Psoas muscle (tissue), 8 donors: Measurements from ENCODE around the gene STAU1. TPM values are rescaled to one million over a fixed set of nuclear protein-coding genes. Genes with fewer than 3 reads are reported as not detected.

Experiments used
- ATAC-seq, 4 donors: fragments of 200-7000 bp; cut with Tn5 transposase; one replicate each; pipeline ENCODE4 v1.9.1; 2020; ENCODE audit warnings: moderate library complexity in 3 of 4, mild to moderate bottlenecking in 2 of 4
- DNase-seq, 2 donors: peaks; one replicate each; pipeline ENCODE4 v3.0.0-alpha.2; 2020
- H3K27ac ChIP-seq: fragments of 200-600 bp; one replicate; pipeline ENCODE4 v1.8.0; 2022
- H3K27me3 ChIP-seq, 3 donors: fragments of 200-600 bp in 1 of 3; one replicate each; pipeline versions ENCODE4 v1.6.1 to v1.8.0; 2013 to 2022; ENCODE audit warnings: low read length in 2 of 3, mild to moderate bottlenecking in 2 of 3, moderate library complexity in 1 of 3; ENCODE audit not compliant: insufficient read depth in 3 of 3
- H3K36me3 ChIP-seq, 2 donors: fragments of 200-600 bp in 1 of 2; one replicate each; pipeline versions ENCODE4 v1.6.1 to v1.8.0; 2013 to 2022; ENCODE audit warnings: low read depth in 1 of 2, mild to moderate bottlenecking in 1 of 2, moderate library complexity in 1 of 2; ENCODE audit not compliant: insufficient read depth in 1 of 2
- H3K4me1 ChIP-seq: fragments of 200-600 bp; one replicate; pipeline ENCODE4 v1.8.0; 2022
- H3K4me3 ChIP-seq: fragments of 200-600 bp; one replicate; pipeline ENCODE4 v1.8.0; 2022; ENCODE audit warnings: mild to moderate bottlenecking
- H3K9me3 ChIP-seq: fragments of 200-600 bp; one replicate; pipeline ENCODE4 v1.8.0; 2022
- WGBS, 3 donors: extraction: QIAGEN DNeasy Blood & Tissue Kit; methylation state at CpG; one replicate each; pipeline versions ENCODE4 v1.1.6 to v1.1.7; 2013; 5-methylcytosine and 5-hydroxymethylcytosine counted together
- intact Hi-C, 2 donors: fragments of 100-400 bp; cut with DNase I; formaldehyde crosslinking; loops; one replicate each; pipeline versions ENCODE4 v1.11.0 to v1.14.2; 2022
- polyA plus RNA-seq, 3 donors: library from polyadenylated mRNA; stranded (reverse); fragments of 200-250 nt; gene quantifications; one replicate each; pipeline ENCODE4 v1.2.3, GENCODE V29; 2013
- total RNA-seq, 4 donors: library from RNA; stranded (reverse); fragmentation: NEBNext Ultra II Directional in 2 of 4; extraction: Animal tissue kit (Norgen Biotek cat#: 25700) in 2 of 4; gene quantifications; one replicate each; pipeline versions ENCODE4 v1.2.1 to v1.2.4, GENCODE V29; 2021 to 2023
- TF ChIP-seq, protein P1 (sequence below): fragments of 200-600 bp; IDR thresholded peaks from one replicate; pipeline ENCODE4 v1.8.0; 2022; ENCODE audit warnings: antibody characterized with exemption
- donor health status: healthy with polysubstance abuse.
- donor health status: DM: no; HTN: no; CAD: no; lungs with moderate emphysema.
- donor health status: Bipolar disorder and iron deficiency.
- donor health status: healthy.
- donor health status: DM: yes; HTN: yes; CAD: no.
- donor health status: DM: no; HTN: no; CAD: no.
- donor health status: DM: no; HTN: no; CAD: no.
- donor health status: DM: yes; HTN: yes; CAD: no.

The STAU1 gene
- total and polyA plus RNA-seq, 7 donors: 30.2 to 85.2 (median 58.8) TPM

DNA sequence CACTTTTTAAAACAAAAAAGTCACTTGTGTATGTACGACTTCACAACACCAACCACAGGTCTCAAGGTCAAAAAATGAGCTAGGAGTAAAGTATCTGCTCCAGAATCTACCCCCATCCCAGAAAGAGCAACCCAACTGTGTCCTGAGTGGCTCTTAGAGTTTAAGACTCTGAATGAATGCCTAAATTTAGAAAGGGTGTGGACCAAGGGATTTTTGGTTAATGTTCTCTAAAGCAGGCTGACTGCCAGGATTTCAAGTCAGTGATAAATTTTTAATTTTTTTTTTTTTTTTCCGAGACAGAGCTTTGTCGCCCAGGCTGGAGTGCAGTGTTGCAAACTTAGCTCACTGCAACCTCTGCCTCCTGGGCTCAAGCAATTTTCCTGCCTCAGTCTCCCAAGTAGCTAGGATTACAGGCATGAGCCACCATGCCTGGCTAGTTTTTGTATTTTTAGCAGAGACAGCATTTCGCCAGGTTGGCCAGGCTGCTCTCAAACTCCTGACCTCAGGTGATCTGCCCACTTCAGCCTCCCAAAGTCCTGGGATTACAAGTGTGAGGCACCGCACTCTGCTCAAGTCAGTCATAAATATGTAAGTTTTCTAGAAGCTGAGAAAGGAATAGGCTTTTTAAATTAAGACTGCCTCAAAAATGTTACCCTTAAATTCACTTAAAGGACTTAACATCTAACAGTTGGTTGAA is 20.2 kb downstream of the STAU1 start:
- Histone ChIP-seq H3K4me1 (peaks cover 30% of the 10 kb centered on the region), H3K27ac (no peak overlapping the region), H3K27me3 (no peaks in the 10 kb centered on the region), H3K9me3 (no peaks in the 10 kb centered on the region), H3K4me3 (peak overlapping the region; percentile 4), H3K36me3 (peaks cover 0 to 32% of the 10 kb centered on the region in 2 donors)
- WGBS, 3 donors: 27 to 37% (median 36%) methylated on average over 5 of the region's 5 CpGs
- intact Hi-C loops: no loop called here
- TF ChIP-seq, protein P1, sequence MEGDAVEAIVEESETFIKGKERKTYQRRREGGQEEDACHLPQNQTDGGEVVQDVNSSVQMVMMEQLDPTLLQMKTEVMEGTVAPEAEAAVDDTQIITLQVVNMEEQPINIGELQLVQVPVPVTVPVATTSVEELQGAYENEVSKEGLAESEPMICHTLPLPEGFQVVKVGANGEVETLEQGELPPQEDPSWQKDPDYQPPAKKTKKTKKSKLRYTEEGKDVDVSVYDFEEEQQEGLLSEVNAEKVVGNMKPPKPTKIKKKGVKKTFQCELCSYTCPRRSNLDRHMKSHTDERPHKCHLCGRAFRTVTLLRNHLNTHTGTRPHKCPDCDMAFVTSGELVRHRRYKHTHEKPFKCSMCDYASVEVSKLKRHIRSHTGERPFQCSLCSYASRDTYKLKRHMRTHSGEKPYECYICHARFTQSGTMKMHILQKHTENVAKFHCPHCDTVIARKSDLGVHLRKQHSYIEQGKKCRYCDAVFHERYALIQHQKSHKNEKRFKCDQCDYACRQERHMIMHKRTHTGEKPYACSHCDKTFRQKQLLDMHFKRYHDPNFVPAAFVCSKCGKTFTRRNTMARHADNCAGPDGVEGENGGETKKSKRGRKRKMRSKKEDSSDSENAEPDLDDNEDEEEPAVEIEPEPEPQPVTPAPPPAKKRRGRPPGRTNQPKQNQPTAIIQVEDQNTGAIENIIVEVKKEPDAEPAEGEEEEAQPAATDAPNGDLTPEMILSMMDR: no peak
- peak; percentile 21 to 70 (median 46) for ATAC-seq
- no peak for DNase-seq

DNA sequence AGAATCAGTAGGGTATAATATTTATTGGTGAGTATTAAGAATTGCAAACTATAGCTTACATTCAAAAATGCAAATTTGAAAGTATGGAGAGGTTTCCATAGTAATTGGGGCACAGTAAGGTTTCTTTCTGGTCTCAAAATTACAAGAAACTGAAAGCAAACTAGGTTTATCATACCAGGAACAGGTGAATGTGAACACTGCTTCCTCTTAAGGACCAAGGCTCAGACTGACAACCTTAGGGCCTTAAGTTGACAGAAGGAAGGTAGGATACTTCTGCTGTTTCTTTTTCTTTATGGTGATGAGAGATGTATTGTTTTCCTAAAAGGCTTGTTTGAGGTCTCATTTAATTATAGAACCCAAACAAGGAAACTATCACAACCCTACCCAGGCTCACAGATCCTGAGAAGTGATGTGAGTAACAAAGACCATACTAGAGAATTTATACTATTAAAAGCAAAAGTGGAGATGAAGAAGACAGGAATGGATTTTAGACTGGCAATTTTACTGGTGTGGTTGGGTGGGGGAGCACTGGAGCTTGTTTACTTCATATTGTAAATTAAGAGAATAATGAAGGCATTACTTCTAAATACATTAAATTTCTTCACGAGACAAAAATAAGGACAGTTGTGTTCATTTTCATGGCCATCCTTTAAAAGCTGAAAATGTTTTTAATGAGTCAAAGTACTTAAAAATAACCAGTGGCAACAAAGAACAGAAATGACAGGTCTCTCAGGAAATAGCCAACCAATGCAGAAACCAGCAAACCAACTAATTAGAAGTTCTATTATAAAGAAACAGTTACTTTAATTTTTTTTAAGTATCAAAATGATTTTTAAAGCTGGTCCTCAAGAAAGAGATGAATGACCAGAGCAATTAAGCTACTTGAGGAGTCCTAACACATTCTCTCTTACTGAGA is 21.3 kb downstream of the STAU1 start:
- intact Hi-C loops: no loop called here

DNA sequence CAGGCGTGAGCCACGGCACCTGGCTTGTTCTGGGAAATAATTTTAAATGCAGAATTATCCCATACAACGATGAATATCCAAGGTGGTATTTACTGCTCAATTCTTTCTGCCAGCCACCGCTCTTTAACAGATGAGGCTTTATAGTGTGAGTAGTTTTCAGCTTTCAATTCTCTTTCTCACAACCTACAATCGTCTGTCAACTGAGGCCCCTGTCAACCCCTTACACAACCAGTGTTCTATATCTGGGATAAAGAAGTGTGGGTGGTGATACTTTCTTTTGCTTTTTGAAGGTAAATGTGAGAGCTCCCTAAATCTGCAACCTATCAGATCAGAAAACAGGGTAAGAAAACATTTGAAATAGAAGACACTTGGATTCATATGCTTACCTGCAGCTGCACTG is 22.5 kb downstream of the STAU1 start:
- TF ChIP-seq, protein P1: no peak
- H3K4me1 ChIP-seq: peaks cover 24% of the 10 kb centered on the region
- peaks cover 0 to 31% of the 10 kb centered on the region in 2 donors for H3K36me3 ChIP-seq
- H3K27me3 ChIP-seq: no peaks in the 10 kb centered on the region
- H3K9me3 ChIP-seq: no peaks in the 10 kb centered on the region
- no peak overlapping the region for H3K27ac ChIP-seq
- DNase-seq (no peak), ATAC-seq (no peak)
- intact Hi-C loops: no loop called here
- no peak overlapping the region for H3K4me3 ChIP-seq
- WGBS, 3 donors: 90 to 93% (median 90%) methylated on average over 5 of the region's 5 CpGs

More for the DNA sequence above, 21.3 kb downstream of the STAU1 start:
- H3K36me3 ChIP-seq: peaks cover 0 to 28% of the 10 kb centered on the region in 2 donors
- H3K27ac ChIP-seq: no peak overlapping the region
- H3K4me3 ChIP-seq: no peak overlapping the region
- H3K4me1 ChIP-seq: peaks cover 24% of the 10 kb centered on the region
- no peaks in the 10 kb centered on the region for H3K9me3 ChIP-seq
- ATAC-seq: no peak
- no peaks in the 10 kb centered on the region for H3K27me3 ChIP-seq
- TF ChIP-seq, protein P1: no peak
- 72 to 83% (median 80%) methylated on average over 1 of the region's 1 CpG for WGBS, 3 donors
- DNase-seq: no peak

DNA sequence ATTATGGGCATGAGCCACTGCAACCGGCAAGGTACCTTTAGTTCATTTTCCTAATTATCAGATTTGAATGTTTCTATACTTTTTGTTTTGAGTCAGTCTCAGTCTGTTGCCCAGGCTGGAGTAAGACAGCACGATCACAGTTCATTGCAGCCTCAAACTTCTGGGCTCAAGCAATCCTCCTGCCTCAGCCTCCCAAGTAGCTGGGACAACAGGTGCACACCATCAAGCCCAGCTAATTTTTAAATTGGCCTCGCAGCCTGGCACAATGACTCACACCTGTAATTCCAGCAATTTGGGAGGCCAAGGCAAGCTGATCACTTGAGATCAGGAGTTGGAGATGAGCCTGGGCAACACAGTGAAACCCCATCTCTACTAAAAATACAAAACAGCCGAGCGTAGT is 24.4 kb downstream of the STAU1 start:
- H3K36me3 ChIP-seq: peaks cover 0 to 40% of the 10 kb centered on the region in 2 donors
- 58 to 74% (median 62%) methylated on average over 5 of the region's 5 CpGs for WGBS, 3 donors
- intact Hi-C loops: no loop called here

More for the DNA sequence above, 24.4 kb downstream of the STAU1 start:
- no peak overlapping the region for H3K27ac ChIP-seq
- no peak overlapping the region for H3K4me3 ChIP-seq
- no peak for DNase-seq
- no peaks in the 10 kb centered on the region for H3K27me3 ChIP-seq
- no peaks in the 10 kb centered on the region for H3K9me3 ChIP-seq
- peaks cover 22% of the 10 kb centered on the region for H3K4me1 ChIP-seq
- TF ChIP-seq, protein P1: no peak
- ATAC-seq: no peak
